ENCODE measurements around the gene CFAP251.
"Not testable (repeated sequence)": the region's sequence is repeated elsewhere in the genome, so short reads cannot be mapped to it uniquely, and the experiment has no call there.

Gene CFAP251

GRCh38 chr12:121917950-121918678 lies at the start of gene CFAP251:
CFAP251 (plus strand) TSS chr12:121918592; CDS start chr12:121921306, 2,714 bp downstream.
- peak; percentile 93 for DNase-seq (ENCODE audit: low read depth, low spot score)

- not testable (repeated sequence) for DNase-seq (ENCODE audit: low read depth, low spot score)
Observed at GRCh38 chr12:121869229-121869628, 49.2 kb upstream of the CFAP251 start.

GRCh38 chr12:121871467-121871866 lies 46.9 kb upstream of the CFAP251 start:
- DNase-seq (ENCODE audit: low read depth, low spot score) = no peak

- DNase-seq (ENCODE audit: low read depth, low spot score) = no peak
Observed at GRCh38 chr12:121872546-121873215, 45.7 kb upstream of the CFAP251 start.

GRCh38 chr12:121873216-121873569 lies 45.2 kb upstream of the CFAP251 start:
- no peak for DNase-seq (ENCODE audit: low read depth, low spot score)

- DNase-seq (ENCODE audit: low read depth, low spot score) = no peak
Observed at GRCh38 chr12:121874071-121874470, 44.3 kb upstream of the CFAP251 start.

GRCh38 chr12:121875582-121875981 lies 42.8 kb upstream of the CFAP251 start:
- no peak for DNase-seq (ENCODE audit: low read depth, low spot score)

GRCh38 chr12:121876080-121876447 lies 42.3 kb upstream of the CFAP251 start:
- not testable (repeated sequence) for DNase-seq (ENCODE audit: low read depth, low spot score)

- DNase-seq (ENCODE audit: low read depth, low spot score) = no peak
Observed at GRCh38 chr12:121883315-121883660, 35.1 kb upstream of the CFAP251 start.

- not testable (repeated sequence) for DNase-seq (ENCODE audit: low read depth, low spot score)
Observed at GRCh38 chr12:121885129-121885528, 33.3 kb upstream of the CFAP251 start.

- DNase-seq (ENCODE audit: low read depth, low spot score) = no peak
Observed at GRCh38 chr12:121888083-121888477, 30.3 kb upstream of the CFAP251 start.

- DNase-seq (ENCODE audit: low read depth, low spot score) = peak; percentile 96
Observed at GRCh38 chr12:121888478-121889273, 29.7 kb upstream of the CFAP251 start, which contains the start of gene PSMD9. PSMD9 (plus strand) TSS chr12:121888790; CDS start chr12:121888857, 67 bp downstream.

GRCh38 chr12:121889274-121889624 lies 29.1 kb upstream of the CFAP251 start:
- no peak for DNase-seq (ENCODE audit: low read depth, low spot score)

GRCh38 chr12:121889661-121890060 lies 28.7 kb upstream of the CFAP251 start:
- not testable (repeated sequence) for DNase-seq (ENCODE audit: low read depth, low spot score)

- DNase-seq (ENCODE audit: low read depth, low spot score) = no peak
Observed at GRCh38 chr12:121892673-121893561, 25.5 kb upstream of the CFAP251 start.

GRCh38 chr12:121893961-121894460 lies 24.4 kb upstream of the CFAP251 start:
- DNase-seq (ENCODE audit: low read depth, low spot score) = no peak

GRCh38 chr12:121894633-121895032 lies 23.8 kb upstream of the CFAP251 start:
- no peak for DNase-seq (ENCODE audit: low read depth, low spot score)

- no peak for DNase-seq (ENCODE audit: low read depth, low spot score)
Observed at GRCh38 chr12:121898287-121898686, 20.1 kb upstream of the CFAP251 start.

- no peak for DNase-seq (ENCODE audit: low read depth, low spot score)
Observed at GRCh38 chr12:121899590-121899989, 18.8 kb upstream of the CFAP251 start.

- no peak for DNase-seq (ENCODE audit: low read depth, low spot score)
Observed at GRCh38 chr12:121903202-121903601, 15.2 kb upstream of the CFAP251 start.

GRCh38 chr12:121905746-121906145 lies 12.6 kb upstream of the CFAP251 start:
- DNase-seq (ENCODE audit: low read depth, low spot score) = no peak
